SK-N-MC (cell line): ENCODE measurements around the gene ARCN1.
"Not testable (repeated sequence)": the region's sequence is repeated elsewhere in the genome, so short reads cannot be mapped to it uniquely, and the experiment has no call there.

ENCODE experiments used
- DNase-seq: peaks from one replicate; pipeline ENCODE4 v3.0.0-alpha.2; 2011; ENCODE audit warnings: low read depth, low spot score
- H3K27ac ChIP-seq: fragments of 200-600 bp; sonication (generic); 2 replicates; pipeline ENCODE4 v1.5.1; 2016; ENCODE audit warnings: mixed run types
- H3K36me3 ChIP-seq: fragments of 200-600 bp; sonication (generic); 2 replicates; pipeline ENCODE4 v1.6.1; 2017; ENCODE audit warnings: antibody characterized with exemption, low read length, mixed read lengths; ENCODE audit not compliant: insufficient read depth
- H3K4me3 ChIP-seq: fragments of 200-600 bp; sonication (generic); 2 replicates; pipeline ENCODE4 v1.5.1; 2016
- H3K9ac ChIP-seq: fragments of 200-600 bp; sonication (generic); 2 replicates; pipeline ENCODE4 v1.8.0; 2017; ENCODE audit warnings: mixed run types, mixed read lengths; ENCODE audit not compliant: insufficient read length
- H3K9me3 ChIP-seq: fragments of 200-600 bp; sonication (generic); 2 replicates; pipeline ENCODE4 v1.6.1; 2017; ENCODE audit warnings: low read depth, mild to moderate bottlenecking, antibody characterized with exemption, low read length, moderate library complexity, mixed read lengths
- EZH2 ChIP-seq: fragments of 200-600 bp; sonication (generic); IDR thresholded peaks from one replicate; pipeline ENCODE4 v1.6.1; 2017; ENCODE audit warnings: antibody characterized with exemption
- FOXP2 ChIP-seq: optimal IDR thresholded peaks from 2 replicates; pipeline ENCODE3; 2011; ENCODE audit warnings: mild to moderate bottlenecking, moderate library complexity; ENCODE audit not compliant: insufficient read depth; ENCODE audit errors: extremely low read length, control extremely low read depth
- POLR2AphosphoS5 ChIP-seq: IDR thresholded peaks from 2 replicates; pipeline ENCODE4 v1.6.1; 2012; ENCODE audit warnings: mild to moderate bottlenecking, low read depth, low read length, borderline replicate concordance

The ARCN1 gene

DNA sequence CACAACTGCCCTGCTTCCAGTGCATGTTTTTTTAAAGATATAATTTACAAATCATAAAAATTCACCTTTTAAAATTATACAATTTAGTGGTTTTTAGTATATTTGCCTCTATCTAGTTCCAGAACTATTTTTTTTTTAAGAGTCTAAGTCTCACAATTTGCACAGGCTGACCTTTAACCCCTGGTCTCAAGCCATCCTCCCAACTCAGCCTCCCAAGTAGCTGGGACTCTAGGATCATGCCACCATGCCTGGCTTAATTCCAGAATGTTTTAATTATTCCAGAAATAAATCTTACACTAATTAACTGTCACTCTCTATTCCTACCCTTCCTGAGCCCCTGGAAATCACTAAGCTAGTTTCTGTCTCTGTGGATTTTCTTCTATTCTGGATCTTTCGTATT, 1.4 kb upstream of the ARCN1 start:
- TF ChIP-seq POLR2AphosphoS5 (no peak), FOXP2 (no peak), EZH2 (no peak)
- DNase-seq = no peak
- Histone ChIP-seq H3K27ac (no peak overlapping the region), H3K9me3 (no peaks in the 10 kb centered on the region), H3K4me3 (no peak overlapping the region), H3K36me3 (no peaks in the 10 kb centered on the region), H3K9ac (no peak overlapping the region)

GRCh38 chr11:118571701-118572060, 528 bp upstream of the ARCN1 start:
- Histone ChIP-seq H3K9ac (peak overlapping the region; percentile 98), H3K4me3 (peak overlapping the region; percentile 98)
- DNase-seq, H3K36me3 ChIP-seq, H3K9me3 ChIP-seq, H3K27ac ChIP-seq: not testable (repeated sequence)

DNA sequence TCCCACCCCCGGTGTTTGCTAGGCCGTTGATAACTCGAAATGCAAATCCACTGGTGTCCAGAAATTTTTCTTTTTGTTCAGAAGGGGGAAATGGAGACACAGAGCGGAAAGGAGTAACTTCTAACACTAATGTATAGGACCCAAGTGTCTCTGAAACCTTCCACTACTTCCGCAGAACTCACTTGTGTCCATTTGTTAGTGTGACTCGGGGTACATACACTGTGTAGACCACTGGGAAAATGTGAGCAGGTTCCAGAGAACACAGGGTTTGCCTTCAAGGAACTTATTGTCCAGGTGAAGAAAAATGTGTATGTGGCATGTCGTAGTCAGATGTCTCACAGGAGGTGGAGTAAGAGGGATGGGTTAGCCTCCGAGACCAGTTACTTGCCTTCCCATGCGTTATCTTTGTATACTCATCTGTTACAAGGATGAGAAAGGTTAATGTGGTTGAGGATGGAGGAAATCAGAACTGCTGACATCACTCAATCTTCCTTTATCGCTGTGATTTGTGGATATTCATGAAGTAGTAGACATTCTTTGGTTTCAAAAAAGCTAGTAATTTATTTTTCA, 857 bp downstream of the ARCN1 start:
- H3K27ac ChIP-seq = peak overlapping the region; percentile 79
- H3K4me3 ChIP-seq = peak overlapping the region; percentile 98
- H3K9ac ChIP-seq = peak overlapping the region; percentile 98
- H3K36me3 ChIP-seq = no peaks in the 10 kb centered on the region; the same call in 1 of the 2 replicates
- no peak; the same call in 1 of the 2 replicates for TF ChIP-seq POLR2AphosphoS5
- TF ChIP-seq FOXP2 = no peak
- no peak for TF ChIP-seq EZH2
- no peaks in the 10 kb centered on the region for H3K9me3 ChIP-seq
- DNase-seq = no peak

- no peak overlapping the region; the same call in 1 of the 2 replicates for H3K4me3 ChIP-seq
- H3K36me3 ChIP-seq = no peaks in the 10 kb centered on the region; the same call in 1 of the 2 replicates
- no peak overlapping the region for H3K27ac ChIP-seq
- DNase-seq = no peak
- no peak overlapping the region for H3K9ac ChIP-seq
- no peaks in the 10 kb centered on the region for H3K9me3 ChIP-seq
- TF ChIP-seq FOXP2 = no peak
- no peak for TF ChIP-seq POLR2AphosphoS5
- no peak for TF ChIP-seq EZH2
Observed at GRCh38 chr11:118574636-118575035, 2.4 kb downstream of the ARCN1 start.

DNA sequence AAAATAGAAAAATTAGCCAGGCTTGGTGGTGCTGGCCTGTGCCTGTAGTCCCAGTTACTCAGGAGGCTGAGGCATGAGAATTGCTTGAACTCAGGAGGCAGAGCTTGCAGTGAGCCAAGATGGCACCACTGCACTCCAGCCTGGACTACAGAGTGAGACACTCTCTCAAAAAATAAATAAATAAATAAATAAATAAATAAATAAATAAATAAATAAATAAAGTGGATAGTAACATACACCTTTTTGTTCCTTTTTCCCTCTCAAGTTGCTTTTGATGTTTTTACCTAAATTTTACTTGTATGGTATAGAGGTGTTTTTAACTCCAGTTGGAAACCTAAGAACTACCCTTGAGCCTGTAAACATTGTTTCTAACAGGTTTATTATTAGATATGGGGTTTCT, 5.8 kb downstream of the ARCN1 start:
- H3K9me3 ChIP-seq, H3K4me3 ChIP-seq, H3K27ac ChIP-seq, DNase-seq, H3K9ac ChIP-seq: not testable (repeated sequence)
- peaks cover 16% of the 10 kb centered on the region for H3K36me3 ChIP-seq

DNA sequence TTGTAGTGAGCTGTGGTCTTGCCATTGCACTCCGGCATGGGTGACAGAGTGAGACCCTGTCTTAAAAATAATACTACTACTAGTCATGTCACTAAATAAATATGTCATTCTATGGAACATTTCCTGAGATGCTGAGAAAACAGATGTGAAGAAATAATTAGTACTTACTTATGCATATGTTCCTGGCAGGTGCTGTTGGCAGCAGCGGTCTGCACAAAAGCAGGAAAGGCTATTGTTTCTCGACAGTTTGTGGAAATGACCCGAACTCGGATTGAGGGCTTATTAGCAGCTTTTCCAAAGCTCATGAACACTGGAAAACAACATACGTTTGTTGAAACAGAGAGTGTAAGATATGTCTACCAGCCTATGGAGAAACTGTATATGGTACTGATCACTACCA, 8.8 kb downstream of the ARCN1 start:
- H3K9me3 ChIP-seq = no peaks in the 10 kb centered on the region
- no peak overlapping the region for H3K4me3 ChIP-seq
- no peak overlapping the region for H3K9ac ChIP-seq
- no peak overlapping the region for H3K27ac ChIP-seq
- TF ChIP-seq FOXP2 (no peak), EZH2 (no peak), POLR2AphosphoS5 (no peak)
- H3K36me3 ChIP-seq = peaks cover 44% of the 10 kb centered on the region
- DNase-seq = no peak

DNA sequence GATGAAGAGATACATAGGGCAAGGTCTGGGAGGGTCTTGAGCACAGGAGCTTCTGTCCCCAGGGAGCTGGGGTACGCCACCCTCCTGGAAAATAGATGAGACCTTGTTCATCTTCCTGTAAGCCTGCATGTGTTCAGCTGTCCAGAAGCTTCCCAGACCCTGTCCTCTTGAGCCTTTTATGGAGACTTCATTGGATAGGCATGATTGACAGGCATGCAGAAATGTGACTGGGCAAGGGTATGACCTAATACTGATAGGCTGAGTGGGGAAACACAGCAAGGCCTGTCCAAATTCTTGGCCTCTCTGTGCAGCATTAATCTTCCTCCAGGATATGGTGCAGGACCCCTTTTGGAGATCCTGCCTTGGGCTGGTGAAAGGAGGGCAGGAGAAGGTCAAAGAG, 15.7 kb downstream of the ARCN1 start:
- TF ChIP-seq FOXP2 = no peak
- TF ChIP-seq EZH2 = no peak
- no peak for TF ChIP-seq POLR2AphosphoS5
- peaks cover 87% of the 10 kb centered on the region for H3K36me3 ChIP-seq
- H3K27ac ChIP-seq = no peak overlapping the region
- DNase-seq = no peak
- no peak overlapping the region for H3K4me3 ChIP-seq
- H3K9ac ChIP-seq = no peak overlapping the region
- no peaks in the 10 kb centered on the region for H3K9me3 ChIP-seq

GRCh38 chr11:118592616-118593367, 20.6 kb downstream of the ARCN1 start:
- Histone ChIP-seq H3K36me3 (peaks cover 77% of the 10 kb centered on the region), H3K27ac (no peak overlapping the region)
- TF ChIP-seq FOXP2 (no peak), POLR2AphosphoS5 (no peak), EZH2 (no peak)

DNA sequence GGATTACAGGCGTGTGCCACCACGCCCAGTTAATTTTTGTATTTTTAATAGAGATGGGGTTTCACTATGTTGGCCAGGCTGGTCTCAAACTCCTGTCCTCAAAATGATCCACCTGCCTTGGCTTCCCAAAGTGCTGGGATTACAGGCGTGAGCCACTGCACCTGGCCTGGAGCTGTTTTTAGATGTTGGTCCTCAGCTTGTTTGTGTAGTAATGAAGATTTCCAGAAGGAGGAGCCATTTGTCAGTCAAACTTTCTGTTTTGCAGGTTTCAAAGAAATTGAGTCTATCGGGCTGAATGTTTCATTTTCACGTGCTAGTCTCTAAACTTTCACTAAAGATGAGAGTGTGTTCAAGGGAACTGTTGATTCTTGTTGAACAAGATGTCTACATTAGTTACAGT, 22.8 kb downstream of the ARCN1 start:
- not testable (repeated sequence) for H3K4me3 ChIP-seq, DNase-seq, H3K27ac ChIP-seq, H3K9me3 ChIP-seq, H3K9ac ChIP-seq
- peaks cover 71% of the 10 kb centered on the region for H3K36me3 ChIP-seq

More at GRCh38 chr11:118592616-118593367, 20.6 kb downstream of the ARCN1 start:
- DNase-seq = no peak
- Histone ChIP-seq H3K4me3 (no peak overlapping the region), H3K9me3 (no peaks in the 10 kb centered on the region), H3K9ac (no peak overlapping the region)
